ENCODE results near the gene RNF123. TPM values are rescaled to one million over a fixed set of nuclear protein-coding genes. Genes with fewer than 3 reads are reported as not detected.

The RNF123 gene
- total and polyA plus RNA-seq, 2 experiments from 2014 or later = 27.7 to 39.1 TPM

DNA sequence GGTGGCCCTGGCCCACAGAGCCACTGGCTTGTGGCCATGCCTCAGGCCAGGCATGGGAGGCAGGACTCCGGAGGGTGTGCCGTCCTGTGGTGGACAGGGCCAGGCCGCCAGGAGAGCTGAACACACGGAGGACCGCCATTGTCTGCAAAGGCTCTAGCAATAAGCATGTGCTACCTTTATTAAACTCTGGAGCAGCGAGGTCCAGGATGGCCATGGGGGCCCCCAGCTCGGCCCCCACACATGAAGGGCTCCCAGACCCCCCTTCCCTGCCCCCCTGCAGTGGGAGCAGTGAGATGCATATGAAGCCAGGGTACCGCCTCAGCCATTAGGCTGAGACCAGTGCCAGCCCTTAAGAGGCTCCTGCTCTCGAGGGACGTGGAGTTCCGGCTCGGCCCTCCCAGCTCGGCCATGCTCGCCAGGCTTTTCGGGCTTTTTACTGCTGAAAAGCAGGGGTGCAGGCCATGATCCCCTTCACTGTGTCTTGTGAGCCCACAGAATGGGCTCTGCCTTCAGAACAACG lies 27.4 kb downstream of the RNF123 start:
- H4K20me1 ChIP-seq (ENCODE audit: insufficient read depth, poor library complexity, severe bottlenecking) = peaks cover 3% of the 10 kb centered on the region
- H3K4me1 ChIP-seq (ENCODE audit: insufficient read depth) = peaks cover 10% of the 10 kb centered on the region
- no peak overlapping the region for H2AFZ ChIP-seq
- DNase-seq (ENCODE audit: low spot score) = peak; percentile 3
- WGBS (ENCODE audit: low lambda C conversion rate, missing lambda C conversion rate) = 95% methylated on average over 15 of the region's 16 CpGs
- no peaks in the 10 kb centered on the region for H3K79me2 ChIP-seq
- no peak overlapping the region for H3K4me3 ChIP-seq
- H3K36me3 ChIP-seq (replicated peaks; ENCODE audit: insufficient read depth, low read depth) = no peaks in the 10 kb centered on the region
- TF ChIP-seq EZH2 (IDR thresholded peaks at IDR 0.05; ENCODE audit: borderline replicate concordance) (no peak), EZH2phosphoT487 (IDR thresholded peaks at IDR 0.05; ENCODE audit: low read depth, severe bottlenecking, unreplicated experiment) (no peak)
- TF ChIP-seq, protein P1, sequence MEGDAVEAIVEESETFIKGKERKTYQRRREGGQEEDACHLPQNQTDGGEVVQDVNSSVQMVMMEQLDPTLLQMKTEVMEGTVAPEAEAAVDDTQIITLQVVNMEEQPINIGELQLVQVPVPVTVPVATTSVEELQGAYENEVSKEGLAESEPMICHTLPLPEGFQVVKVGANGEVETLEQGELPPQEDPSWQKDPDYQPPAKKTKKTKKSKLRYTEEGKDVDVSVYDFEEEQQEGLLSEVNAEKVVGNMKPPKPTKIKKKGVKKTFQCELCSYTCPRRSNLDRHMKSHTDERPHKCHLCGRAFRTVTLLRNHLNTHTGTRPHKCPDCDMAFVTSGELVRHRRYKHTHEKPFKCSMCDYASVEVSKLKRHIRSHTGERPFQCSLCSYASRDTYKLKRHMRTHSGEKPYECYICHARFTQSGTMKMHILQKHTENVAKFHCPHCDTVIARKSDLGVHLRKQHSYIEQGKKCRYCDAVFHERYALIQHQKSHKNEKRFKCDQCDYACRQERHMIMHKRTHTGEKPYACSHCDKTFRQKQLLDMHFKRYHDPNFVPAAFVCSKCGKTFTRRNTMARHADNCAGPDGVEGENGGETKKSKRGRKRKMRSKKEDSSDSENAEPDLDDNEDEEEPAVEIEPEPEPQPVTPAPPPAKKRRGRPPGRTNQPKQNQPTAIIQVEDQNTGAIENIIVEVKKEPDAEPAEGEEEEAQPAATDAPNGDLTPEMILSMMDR (IDR thresholded peaks at IDR 0.05; ENCODE audit: poor library complexity) = no peak
- H3K9me3 ChIP-seq (ENCODE audit: low read depth) = no peaks in the 10 kb centered on the region
- H3K9me2 ChIP-seq (replicated peaks; ENCODE audit: insufficient read depth) = no peaks in the 10 kb centered on the region
- H3K4me2 ChIP-seq = no peak overlapping the region
- H3K27me3 ChIP-seq = no peaks in the 10 kb centered on the region
- H3K27ac ChIP-seq = no peak overlapping the region

DNA sequence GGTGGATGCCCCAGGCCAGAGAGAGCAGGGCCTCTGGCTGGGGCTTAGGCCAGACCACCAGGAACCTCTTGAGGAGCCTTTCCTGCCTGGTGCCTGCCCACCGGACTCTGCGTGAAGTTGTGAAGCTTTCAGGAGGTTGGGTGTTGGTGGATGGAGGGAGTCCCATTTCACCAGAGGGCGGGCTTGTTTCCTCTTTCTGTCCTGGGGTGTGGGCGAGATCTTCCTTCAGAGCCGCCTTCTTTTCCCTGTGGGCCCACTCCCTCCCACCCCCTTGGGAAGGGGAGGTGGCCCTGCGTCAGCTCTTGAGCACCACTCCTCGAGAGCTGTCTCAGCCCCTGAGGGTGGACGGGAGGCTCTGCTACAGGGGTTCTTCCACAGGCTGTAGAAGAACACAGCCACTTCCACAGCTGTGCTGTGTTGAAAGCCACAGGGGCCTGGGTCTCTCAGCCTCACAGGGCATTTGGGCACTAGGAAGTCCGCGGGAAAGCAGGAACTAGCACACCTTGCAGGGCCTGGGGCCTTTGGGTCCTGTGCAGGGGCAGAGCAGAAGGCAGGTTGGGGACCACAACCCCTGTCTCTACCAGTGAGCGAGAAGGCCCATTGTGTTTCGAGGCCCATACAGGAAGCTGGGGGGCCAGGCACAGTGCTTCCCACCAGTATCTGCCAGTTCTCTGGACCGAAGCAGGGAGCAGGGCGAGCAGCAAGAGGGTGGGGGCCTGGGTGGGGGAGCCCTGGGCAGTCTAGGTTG lies 28.0 kb downstream of the RNF123 start:
- Histone ChIP-seq H3K36me3 (replicated peaks; ENCODE audit: insufficient read depth, low read depth) (no peaks in the 10 kb centered on the region), H3K79me2 (peaks cover 1% of the 10 kb centered on the region), H2AFZ (no peak overlapping the region), H3K27ac (no peak overlapping the region), H3K9me2 (replicated peaks; ENCODE audit: insufficient read depth) (no peaks in the 10 kb centered on the region), H4K20me1 (ENCODE audit: insufficient read depth, poor library complexity, severe bottlenecking) (peaks cover 3% of the 10 kb centered on the region), H3K4me2 (no peak overlapping the region), H3K27me3 (no peaks in the 10 kb centered on the region), H3K4me1 (ENCODE audit: insufficient read depth) (peaks cover 12% of the 10 kb centered on the region), H3K4me3 (no peak overlapping the region), H3K9me3 (ENCODE audit: low read depth) (no peaks in the 10 kb centered on the region)
- WGBS (ENCODE audit: low lambda C conversion rate, missing lambda C conversion rate) = 92% methylated on average over 14 of the region's 14 CpGs
- DNase-seq (ENCODE audit: low spot score) = peak; percentile 3
- TF ChIP-seq, protein P1 (IDR thresholded peaks at IDR 0.05; ENCODE audit: poor library complexity) = no peak
- no peak for TF ChIP-seq EZH2phosphoT487 (IDR thresholded peaks at IDR 0.05; ENCODE audit: low read depth, severe bottlenecking, unreplicated experiment)
- TF ChIP-seq EZH2 (IDR thresholded peaks at IDR 0.05; ENCODE audit: borderline replicate concordance) = no peak

DNA sequence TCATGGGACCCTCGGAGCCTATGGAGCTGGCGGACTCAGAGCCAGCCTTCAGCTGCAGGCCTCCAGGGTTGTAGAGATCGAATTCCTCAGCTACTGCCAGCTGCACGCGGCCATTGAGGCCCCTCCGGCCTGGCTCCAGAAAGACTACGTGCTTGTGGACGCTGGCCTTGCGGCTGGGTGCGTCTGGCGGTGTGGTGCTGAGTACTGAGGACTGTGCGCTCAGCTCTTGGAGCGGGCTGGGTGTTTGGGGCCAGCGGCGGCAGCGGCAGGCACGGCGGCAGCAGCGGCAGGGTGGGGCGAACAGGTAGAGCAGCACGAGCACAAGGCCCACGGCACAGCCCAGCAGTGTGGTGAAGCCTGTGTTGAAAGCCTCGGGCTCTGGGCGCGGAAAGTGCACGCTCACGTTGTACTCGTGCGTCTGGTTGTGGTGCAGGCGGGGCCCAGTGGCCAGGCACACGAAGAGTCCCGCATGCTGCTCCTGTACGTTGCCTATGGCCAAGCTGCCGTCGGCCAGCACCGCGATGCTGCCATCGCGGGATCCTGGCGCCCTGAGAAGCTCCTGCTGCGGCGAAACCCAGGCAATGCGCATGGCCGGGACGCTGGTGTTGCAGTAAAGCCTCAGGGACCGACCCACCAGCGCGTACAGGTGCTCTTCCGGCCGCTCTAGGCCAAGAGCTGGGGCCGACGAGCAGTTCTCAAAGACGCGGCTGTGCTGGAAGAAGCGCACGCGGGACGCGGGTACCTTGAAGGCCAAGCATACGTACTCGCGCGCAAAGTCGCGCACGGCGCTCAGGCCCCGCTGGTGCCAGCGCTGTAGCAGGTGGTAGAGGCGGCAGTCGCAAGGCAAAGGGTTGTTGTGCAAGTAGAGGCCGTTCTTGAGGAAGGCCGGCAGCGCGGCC lies 28.9 kb downstream of the RNF123 start:
- H3K79me2 ChIP-seq = peaks cover 9% of the 10 kb centered on the region
- no peak for DNase-seq (ENCODE audit: low spot score)
- no peak overlapping the region for H3K27ac ChIP-seq
- WGBS (ENCODE audit: low lambda C conversion rate, missing lambda C conversion rate) = 90% methylated on average over 75 of the region's 75 CpGs
- H3K4me2 ChIP-seq = peak overlapping the region; percentile 92
- no peak overlapping the region for H3K4me3 ChIP-seq
- H3K36me3 ChIP-seq (replicated peaks; ENCODE audit: insufficient read depth, low read depth) = no peaks in the 10 kb centered on the region
- no peaks in the 10 kb centered on the region for H3K27me3 ChIP-seq
- H2AFZ ChIP-seq = no peak overlapping the region
- no peaks in the 10 kb centered on the region for H3K9me3 ChIP-seq (ENCODE audit: low read depth)
- no peaks in the 10 kb centered on the region for H3K9me2 ChIP-seq (replicated peaks; ENCODE audit: insufficient read depth)
- H4K20me1 ChIP-seq (ENCODE audit: insufficient read depth, poor library complexity, severe bottlenecking) = peaks cover 3% of the 10 kb centered on the region
- peaks cover 18% of the 10 kb centered on the region for H3K4me1 ChIP-seq (ENCODE audit: insufficient read depth)
- TF ChIP-seq, protein P1 (IDR thresholded peaks at IDR 0.05; ENCODE audit: poor library complexity) = no peak
- TF ChIP-seq EZH2 (IDR thresholded peaks at IDR 0.05; ENCODE audit: borderline replicate concordance) (no peak), EZH2phosphoT487 (IDR thresholded peaks at IDR 0.05; ENCODE audit: low read depth, severe bottlenecking, unreplicated experiment) (no peak)
